Measurements from ENCODE around the gene MAP3K14. TPM values are rescaled to one million over a fixed set of nuclear protein-coding genes. Genes with fewer than 3 reads are reported as not detected.

The MAP3K14 gene
- total RNA-seq, 1 donor from 2014 or later, result 5.2 TPM

DNA sequence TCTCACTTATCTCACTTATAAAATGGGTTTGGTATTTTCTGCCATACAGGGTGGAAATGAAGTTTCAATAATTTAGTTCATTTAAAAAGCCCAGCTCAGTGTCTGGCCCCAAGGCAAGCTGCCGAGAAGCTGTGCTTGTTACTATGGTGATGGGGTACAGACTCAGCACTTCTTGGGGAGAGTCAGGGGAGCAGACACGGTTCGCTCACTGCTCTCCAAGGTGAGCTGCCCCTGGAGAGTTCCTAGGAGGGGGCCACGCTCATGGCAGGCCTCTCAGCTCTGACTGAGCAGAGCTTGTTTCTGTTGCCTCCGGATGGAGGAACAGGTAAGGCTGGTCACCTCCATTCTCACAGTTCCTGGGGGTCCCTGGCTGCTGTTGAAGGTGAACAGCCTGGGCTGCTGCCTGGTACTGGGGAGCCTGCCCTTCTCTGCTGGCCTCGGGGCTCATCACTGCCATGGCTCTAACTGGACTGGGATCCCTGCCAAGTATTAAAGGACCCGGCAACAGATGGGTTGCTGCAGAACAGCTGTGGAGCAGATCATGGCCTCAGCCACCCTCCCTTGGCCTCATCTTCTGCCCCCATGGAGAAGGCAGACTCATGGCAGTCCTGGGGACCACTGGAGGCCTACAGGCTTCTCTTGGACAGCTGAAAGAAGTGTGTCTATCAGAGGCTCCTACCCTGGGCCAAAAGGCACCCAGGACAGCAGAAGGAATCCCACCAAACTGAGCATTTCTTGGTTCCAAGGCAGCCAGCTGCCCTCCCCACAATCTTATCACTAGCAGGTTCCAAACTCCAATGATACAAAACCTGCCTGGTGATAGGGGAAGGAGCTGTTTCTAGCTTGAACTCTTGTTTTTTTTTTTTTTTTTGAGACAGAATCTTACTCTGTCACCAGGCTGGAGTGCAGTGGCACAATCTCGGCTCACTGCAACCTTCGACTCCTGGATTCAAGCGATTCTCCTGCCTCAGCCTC lies 29.0 kb downstream of the MAP3K14 start:
- DNase-seq (ENCODE audit: low spot score), result no peak
- Mint-ChIP-seq H3K4me1 (ENCODE audit: unreplicated experiment) (no peaks in the 10 kb centered on the region), H3K9me3 (ENCODE audit: unreplicated experiment) (no peaks in the 10 kb centered on the region), H3K27me3 (ENCODE audit: unreplicated experiment) (peaks cover 4% of the 10 kb centered on the region), H3K4me3 (ENCODE audit: unreplicated experiment) (no peak overlapping the region), H3K27ac (ENCODE audit: unreplicated experiment) (no peak overlapping the region), H3K36me3 (ENCODE audit: low read depth, unreplicated experiment) (peaks cover 16% of the 10 kb centered on the region)
- TF ChIP-seq, protein P1, sequence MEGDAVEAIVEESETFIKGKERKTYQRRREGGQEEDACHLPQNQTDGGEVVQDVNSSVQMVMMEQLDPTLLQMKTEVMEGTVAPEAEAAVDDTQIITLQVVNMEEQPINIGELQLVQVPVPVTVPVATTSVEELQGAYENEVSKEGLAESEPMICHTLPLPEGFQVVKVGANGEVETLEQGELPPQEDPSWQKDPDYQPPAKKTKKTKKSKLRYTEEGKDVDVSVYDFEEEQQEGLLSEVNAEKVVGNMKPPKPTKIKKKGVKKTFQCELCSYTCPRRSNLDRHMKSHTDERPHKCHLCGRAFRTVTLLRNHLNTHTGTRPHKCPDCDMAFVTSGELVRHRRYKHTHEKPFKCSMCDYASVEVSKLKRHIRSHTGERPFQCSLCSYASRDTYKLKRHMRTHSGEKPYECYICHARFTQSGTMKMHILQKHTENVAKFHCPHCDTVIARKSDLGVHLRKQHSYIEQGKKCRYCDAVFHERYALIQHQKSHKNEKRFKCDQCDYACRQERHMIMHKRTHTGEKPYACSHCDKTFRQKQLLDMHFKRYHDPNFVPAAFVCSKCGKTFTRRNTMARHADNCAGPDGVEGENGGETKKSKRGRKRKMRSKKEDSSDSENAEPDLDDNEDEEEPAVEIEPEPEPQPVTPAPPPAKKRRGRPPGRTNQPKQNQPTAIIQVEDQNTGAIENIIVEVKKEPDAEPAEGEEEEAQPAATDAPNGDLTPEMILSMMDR (IDR thresholded peaks at IDR 0.05; ENCODE audit: unreplicated experiment), result no peak

DNA sequence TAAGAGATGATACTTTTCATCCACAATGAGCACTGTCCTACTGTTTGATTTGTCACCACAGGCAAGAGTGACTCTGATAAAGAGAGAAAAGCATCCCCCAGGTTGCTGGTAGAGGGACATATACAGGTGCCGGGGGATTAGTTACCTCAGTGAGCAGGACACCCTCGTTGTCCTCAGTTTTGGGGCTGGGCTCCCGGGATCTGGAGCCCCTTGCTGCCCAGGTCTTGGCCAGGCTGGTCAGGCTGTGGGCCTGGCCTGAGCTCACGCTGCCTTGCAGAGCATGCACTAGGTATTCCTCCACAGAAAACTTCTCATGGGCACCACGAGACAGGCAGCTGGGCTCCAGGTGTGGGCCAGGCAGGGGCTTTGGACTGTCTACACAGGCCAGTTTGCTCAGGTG lies 30.5 kb downstream of the MAP3K14 start:
- TF ChIP-seq, protein P1 (IDR thresholded peaks at IDR 0.05; ENCODE audit: unreplicated experiment), result no peak
- Mint-ChIP-seq H3K4me3 (ENCODE audit: unreplicated experiment) (peak overlapping the region; percentile 37), H3K9me3 (ENCODE audit: unreplicated experiment) (no peaks in the 10 kb centered on the region), H3K36me3 (ENCODE audit: low read depth, unreplicated experiment) (peaks cover 16% of the 10 kb centered on the region), H3K27me3 (ENCODE audit: unreplicated experiment) (peaks cover 2% of the 10 kb centered on the region), H3K27ac (ENCODE audit: unreplicated experiment) (no peak overlapping the region), H3K4me1 (ENCODE audit: unreplicated experiment) (no peaks in the 10 kb centered on the region)
- DNase-seq (ENCODE audit: low spot score), result no peak

DNA sequence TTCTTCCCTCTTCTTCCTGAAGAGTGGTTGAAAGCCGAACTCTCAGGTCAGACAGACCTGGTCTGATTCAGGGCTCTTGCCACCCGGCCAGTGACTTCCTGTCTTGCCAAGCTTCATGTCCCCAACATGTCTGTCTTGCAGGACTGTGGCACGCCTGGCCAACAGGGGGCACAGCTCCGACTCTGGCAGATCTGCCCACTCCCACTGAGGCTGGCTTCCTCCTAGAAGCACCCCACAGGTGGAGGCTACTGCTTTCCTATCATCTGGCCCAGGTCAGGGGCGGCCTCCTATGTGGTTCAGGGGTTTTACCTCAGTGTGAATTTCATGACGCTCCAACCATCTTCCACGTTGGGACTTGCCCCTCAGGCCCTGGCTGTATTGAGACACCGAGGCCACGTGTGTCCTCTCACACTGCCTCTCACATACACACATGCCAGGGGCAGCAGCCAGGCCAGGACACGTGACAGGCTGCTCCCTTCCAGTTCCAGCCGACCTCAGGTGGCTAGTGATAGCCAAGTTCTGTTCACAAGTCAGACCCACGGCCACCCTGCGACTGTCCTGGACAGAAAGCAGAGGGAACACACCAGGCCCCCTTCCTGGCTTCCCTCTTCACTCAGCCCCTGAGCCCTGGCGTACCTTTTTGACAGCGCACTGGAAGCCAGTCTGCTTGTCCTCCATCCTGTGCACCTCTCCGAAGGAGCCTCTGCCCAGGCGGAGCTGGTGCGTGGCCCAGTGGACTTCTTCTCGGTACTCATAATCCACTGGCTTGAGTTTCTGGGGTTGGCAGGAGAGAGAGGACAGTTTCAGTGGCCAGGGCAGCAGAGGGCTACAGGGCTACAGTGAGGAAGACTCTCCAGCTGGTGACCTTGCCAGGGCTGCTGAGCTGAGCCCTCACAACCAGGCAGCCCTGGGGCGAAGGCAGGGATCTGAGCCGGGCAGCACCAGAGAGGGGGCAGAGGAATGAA lies 32.4 kb downstream of the MAP3K14 start:
- H3K9me3 Mint-ChIP-seq (ENCODE audit: unreplicated experiment), result no peaks in the 10 kb centered on the region
- TF ChIP-seq, protein P1 (IDR thresholded peaks at IDR 0.05; ENCODE audit: unreplicated experiment), result peak; percentile 21
- H3K27me3 Mint-ChIP-seq (ENCODE audit: unreplicated experiment), result peaks cover 2% of the 10 kb centered on the region
- peaks cover 16% of the 10 kb centered on the region for H3K36me3 Mint-ChIP-seq (ENCODE audit: low read depth, unreplicated experiment)
- peak overlapping the region; percentile 24 for H3K27ac Mint-ChIP-seq (ENCODE audit: unreplicated experiment)
- H3K4me1 Mint-ChIP-seq (ENCODE audit: unreplicated experiment), result no peaks in the 10 kb centered on the region
- peak; percentile 30 for DNase-seq (ENCODE audit: low spot score)
- no peak overlapping the region for H3K4me3 Mint-ChIP-seq (ENCODE audit: unreplicated experiment)

DNA sequence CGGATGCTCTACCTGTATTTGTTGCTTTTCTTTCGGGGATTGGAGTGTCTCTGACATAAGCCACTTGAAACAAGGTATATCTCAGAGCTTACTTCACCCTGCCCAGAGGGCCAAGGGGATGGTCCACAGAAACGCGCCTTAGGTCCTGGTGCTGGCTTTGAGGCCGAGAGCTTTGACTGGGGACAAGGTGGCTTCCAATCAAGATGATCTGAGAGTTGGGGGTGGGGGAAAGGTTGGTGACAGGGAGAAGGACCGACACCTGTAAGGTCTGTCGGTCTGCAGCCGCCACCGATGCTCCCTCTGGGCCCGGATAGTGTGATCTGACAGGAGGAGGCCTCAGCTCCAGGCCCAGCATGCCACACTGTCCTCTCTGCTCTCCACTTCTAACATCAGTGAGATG lies 33.1 kb downstream of the MAP3K14 start:
- Mint-ChIP-seq H3K27me3 (ENCODE audit: unreplicated experiment) (peaks cover 2% of the 10 kb centered on the region), H3K9me3 (ENCODE audit: unreplicated experiment) (no peaks in the 10 kb centered on the region), H3K4me3 (ENCODE audit: unreplicated experiment) (no peak overlapping the region), H3K36me3 (ENCODE audit: low read depth, unreplicated experiment) (peaks cover 16% of the 10 kb centered on the region), H3K27ac (ENCODE audit: unreplicated experiment) (peak overlapping the region; percentile 24), H3K4me1 (ENCODE audit: unreplicated experiment) (no peaks in the 10 kb centered on the region)
- TF ChIP-seq, protein P1 (IDR thresholded peaks at IDR 0.05; ENCODE audit: unreplicated experiment), result no peak
- DNase-seq (ENCODE audit: low spot score), result no peak

All from endothelial cell (in vitro differentiated cells).